GM12878 (cell line): ENCODE data around the gene SEPHS2. TPM values are rescaled to one million over a fixed set of nuclear protein-coding genes. Genes with fewer than 3 reads are reported as not detected.

ENCODE experiments used
- ATAC-seq: fragments of 200-7000 bp; cut with Tn5 transposase; 3 replicates; pipeline ENCODE4 v1.9.1; 2020; ENCODE audit warnings: mild to moderate bottlenecking, moderate library complexity
- BruUV-seq: library from RNA; stranded (reverse); fragments of 400-500 nt; replicated peaks from 2 replicates; lab custom pipeline; 2021; lab: Mats Ljungman, UMichigan
- CTCF ChIA-PET: fragments of 300-600 bp; sonication (Branson Sonifier 250); formaldehyde crosslinking; extraction: SDS; loops from one replicate; lab custom pipeline; 2021; ENCODE audit warnings: inconsistent platforms; lab: Yijun Ruan, JAX
- POLR2A ChIA-PET: fragments of 350-600 bp; formaldehyde crosslinking; extraction: SDS; loops from one replicate; lab custom pipeline; 2021; ENCODE audit warnings: inconsistent platforms; lab: Charles Lee
- RAD21 ChIA-PET: fragments of 300-600 bp; sonication (Branson Sonifier 250); formaldehyde crosslinking; loops from one replicate; lab custom pipeline; 2023; ENCODE audit warnings: antibody characterized with exemption; ENCODE audit not compliant: unreplicated experiment; lab: Charles Lee
- SMC1A ChIA-PET: fragments of 300-600 bp; sonication (Branson Sonifier 250); formaldehyde crosslinking; loops from one replicate; lab custom pipeline; 2023; ENCODE audit not compliant: unreplicated experiment, uncharacterized antibody; lab: Charles Lee
- DNase-seq: peaks from one replicate; pipeline ENCODE4 v3.0.0-alpha.2; 2011; ENCODE audit warnings: low read depth, low spot score
- FAIRE-seq: peaks from 3 replicates; lab custom pipeline; 2011; peaks lifted over from hg19 to GRCh38; lab: Jason Lieb, UNC
- H2AFZ ChIP-seq: 2 replicates; pipeline ENCODE4 v1.6.0; 2011; ENCODE audit warnings: low read depth, low read length, control low read depth; ENCODE audit not compliant: control insufficient read depth
- H3K27ac ChIP-seq: 2 replicates; pipeline ENCODE4 v1.5.1; 2011; ENCODE audit warnings: control low read depth; ENCODE audit not compliant: control insufficient read depth, insufficient read depth
- H3K27me3 ChIP-seq, 2 experiments: replicated peaks in 1 of 2; 2 replicates each; pipeline versions ENCODE4 v1.6.0 to v1.6.1; 2011; ENCODE audit warnings: low read length in 1 of 2; ENCODE audit not compliant: control insufficient read depth in 2 of 2, insufficient read depth in 2 of 2
- H3K36me3 ChIP-seq, 2 experiments: 2 replicates each; pipeline ENCODE4 v1.5.1; 2011; ENCODE audit warnings: low read length in 1 of 2; ENCODE audit not compliant: control insufficient read depth in 2 of 2, insufficient read depth in 2 of 2
- H3K4me1 ChIP-seq: 2 replicates; pipeline ENCODE4 v1.6.1; 2011; ENCODE audit warnings: mild to moderate bottlenecking, low read length, moderate library complexity, mixed read lengths; ENCODE audit not compliant: control insufficient read depth, insufficient read depth
- H3K4me2 ChIP-seq: 2 replicates; pipeline ENCODE4 v1.6.0; 2011; ENCODE audit warnings: control low read depth; ENCODE audit not compliant: control insufficient read depth, insufficient read depth
- H3K4me3 ChIP-seq: fragments of 200-600 bp; sonication (generic); 2 replicates; pipeline ENCODE4 v1.5.1; 2016
- H3K79me2 ChIP-seq: 2 replicates; pipeline ENCODE4 v1.6.0; 2011; ENCODE audit warnings: low read length; ENCODE audit not compliant: control insufficient read depth, insufficient read depth
- H3K9ac ChIP-seq: 2 replicates; pipeline ENCODE4 v1.8.0; 2011; ENCODE audit warnings: low read length, control low read depth, mixed read lengths; ENCODE audit not compliant: control insufficient read depth, insufficient read depth
- H3K9me3 ChIP-seq: replicated peaks from 3 replicates; pipeline ENCODE4 v1.5.1; 2011; ENCODE audit warnings: mild to moderate bottlenecking, low read length; ENCODE audit not compliant: control insufficient read depth, insufficient read depth
- H4K20me1 ChIP-seq: 2 replicates; pipeline ENCODE4 v1.6.0; 2011; ENCODE audit not compliant: control insufficient read depth, insufficient read depth
- CREM ChIP-seq: IDR thresholded peaks from 2 replicates; pipeline ENCODE4 v1.6.1; 2014; ENCODE audit warnings: antibody characterized with exemption, low read depth
- ESRRA ChIP-seq: IDR thresholded peaks from 2 replicates; pipeline ENCODE4 v1.6.1; 2012; ENCODE audit warnings: mild to moderate bottlenecking, low read length, improper control_type of control experiment
- HDGF ChIP-seq: fragments of 450-650 bp; IDR thresholded peaks from 2 replicates; pipeline ENCODE4 v1.6.1; 2016; ENCODE audit warnings: antibody characterized with exemption
- MTA3 ChIP-seq: IDR thresholded peaks from 2 replicates; pipeline ENCODE4 v1.6.1; 2012; ENCODE audit warnings: low read length, inconsistent platforms, borderline replicate concordance
- MYB ChIP-seq: fragments of 150-350 bp; IDR thresholded peaks from 2 replicates; pipeline ENCODE4 v1.6.1; 2014; ENCODE audit warnings: mild to moderate bottlenecking, low read depth, low read length, borderline replicate concordance
- MYC ChIP-seq: IDR thresholded peaks from 2 replicates; pipeline ENCODE4 v1.6.1; 2011; ENCODE audit warnings: mild to moderate bottlenecking, low read length, moderate library complexity, inconsistent platforms; ENCODE audit not compliant: insufficient read depth, insufficient replicate concordance, insufficient read length, severe bottlenecking
- RFX5 ChIP-seq: IDR thresholded peaks from 2 replicates; pipeline ENCODE4 v1.6.1; 2011; ENCODE audit warnings: low read depth, low read length, improper control_type of control experiment
- WGBS: methylation state at CpG from one replicate; pipeline ENCODE4 v1.1.6; 2016; ENCODE audit warnings: low lambda C conversion rate; ENCODE audit not compliant: insufficient replicate concordance, insufficient coverage; ENCODE audit errors: missing lambda C conversion rate; 5-methylcytosine and 5-hydroxymethylcytosine counted together
- in situ Hi-C: fragments of 300-500 bp; cut with MboI; formaldehyde crosslinking; loops from 9 replicates; pipeline ENCODE4 v1.14.3; 2018; ENCODE audit warnings: mixed read lengths
- intact Hi-C: fragments of 100-400 bp; cut with micrococcal nuclease; formaldehyde crosslinking; loops from one replicate; pipeline ENCODE4 v1.14.2; 2022; ENCODE audit not compliant: unreplicated experiment
- polyA plus RNA-seq, 11 experiments: library from polyadenylated mRNA; depleted of rRNA in 4 of 11; unstranded in 6 of 11; stranded (reverse) in 5 of 11; fragments of >200 nt; fragmentation: Nextera tagmentation in 4 of 11; fragmentation: Illumina TruSeq in 1 of 11; extraction: Ambion mirVana in 4 of 11; extraction: Trizol in 1 of 11; gene quantifications; 1 replicate in 1 of 11; 2 replicates in 10 of 11; pipeline versions ENCODE4 v1.2.1 to v1.2.3, GENCODE V29; 2011 to 2016; ENCODE audit warnings: inconsistent platforms in 2 of 11, missing spikeins in 2 of 11, low read depth in 1 of 11
- total RNA-seq, 4 experiments: library from RNA; depleted of rRNA in 3 of 4; stranded (reverse); fragments of >200 nt in 3 of 4; fragmentation: Illumina TruSeq in 1 of 4; extraction: Trizol in 1 of 4; gene quantifications; 2 replicates each; pipeline versions ENCODE4 v1.2.1 to v1.2.3, GENCODE V29; 2013 to 2021
- TF ChIP-seq, protein P1 (sequence below): fragments of 450-650 bp; IDR thresholded peaks from 2 replicates; pipeline ENCODE4 v1.6.1; 2017; ENCODE audit warnings: mild to moderate bottlenecking, moderate library complexity
- TF ChIP-seq, protein P2 (sequence below): fragments of 450-650 bp; IDR thresholded peaks from 2 replicates; pipeline ENCODE4 v1.6.1; 2016; ENCODE audit warnings: mild to moderate bottlenecking
- TF ChIP-seq, protein P3 (sequence below): fragments of 450-650 bp; IDR thresholded peaks from 2 replicates; pipeline ENCODE4 v1.6.1; 2017; ENCODE audit warnings: mild to moderate bottlenecking, moderate library complexity
- TF ChIP-seq, protein P4 (sequence below): fragments of 450-650 bp; IDR thresholded peaks from 2 replicates; pipeline ENCODE4 v1.6.1; 2017; ENCODE audit warnings: mild to moderate bottlenecking, low read depth, inconsistent platforms; ENCODE audit not compliant: poor library complexity, severe bottlenecking

Gene SEPHS2
- total and polyA plus RNA-seq, 10 of the 15 experiments (the other 5 are each of a cell fraction or from before 2014, with no cell fraction given), result 21.6 to 99.8 (median 72.9) TPM

DNA sequence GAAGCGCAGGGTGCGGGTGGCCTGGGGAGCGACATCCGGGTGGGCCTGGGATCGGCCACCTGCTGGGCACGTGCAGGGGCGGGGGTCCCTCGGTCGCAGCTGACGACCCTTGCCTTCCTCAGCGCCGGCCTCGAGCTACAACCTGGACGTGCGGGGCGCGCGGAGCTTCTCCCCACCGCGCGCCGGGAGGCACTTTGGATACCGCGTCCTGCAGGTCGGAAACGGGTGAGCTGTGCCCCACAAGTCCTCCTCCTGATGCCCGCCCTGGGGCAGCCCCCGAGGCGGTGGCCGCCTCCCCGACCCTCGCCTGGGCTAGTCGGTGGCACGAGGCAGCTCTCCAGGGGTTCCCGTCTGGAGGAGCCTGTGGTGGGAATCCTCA lies 28.4 kb upstream of the SEPHS2 start:
- H3K9ac ChIP-seq, result peak overlapping the region; percentile 93
- RAD21 ChIA-PET, result interaction anchor here (1.0 to 11.0 kb wide), 10 partner anchors 15 to 220 kb away, joined by 3 to 307 read pairs (median 6); partner anchors contain the start of genes DCTPP1, ZNF747 and ZNF764
- ATAC-seq, result no peak
- CTCF ChIA-PET, result interaction anchor here (0.7 to 7.5 kb wide), 8 partner anchors 9 to 125 kb away, joined by 3 to 125 read pairs (median 9); partner anchors contain the start of genes DCTPP1 and ZNF747
- H3K36me3 ChIP-seq, result peaks cover 4% of the 10 kb centered on the region in 2 experiments; a peak in 2 of 4 replicates
- SMC1A ChIA-PET, result interaction anchor here (1.0 to 11.2 kb wide), 7 partner anchors 21 to 124 kb away, joined by 5 to 431 read pairs (median 12); partner anchors contain the start of genes DCTPP1, SEPHS2, ZNF747 and ZNF764
- peaks cover 27% of the 10 kb centered on the region for H3K79me2 ChIP-seq
- peaks cover 40% of the 10 kb centered on the region for H3K4me1 ChIP-seq
- no peaks in the 10 kb centered on the region for H3K9me3 ChIP-seq
- peak overlapping the region; percentile 96 for H3K4me3 ChIP-seq
- BruUV-seq, result no TSS peak
- intact Hi-C loops (no loop called here), in situ Hi-C loops (loop anchor here (25.0 kb wide), 1 partner anchor 1413 kb away; no protein-coding TSS in a partner anchor)
- peak overlapping the region; percentile 90 for H3K27ac ChIP-seq
- no peaks in the 10 kb centered on the region for H4K20me1 ChIP-seq
- H3K4me2 ChIP-seq, result peak overlapping the region; percentile 95
- no peak for DNase-seq
- 19% methylated on average over 27 of the region's 35 CpGs for WGBS
- no peaks in the 10 kb centered on the region for H3K27me3 ChIP-seq
- no peak for FAIRE-seq
- H2AFZ ChIP-seq, result no peak overlapping the region
- POLR2A ChIA-PET, result interaction anchor here (0.6 to 11.0 kb wide), 12 partner anchors 10 to 225 kb away, joined by 3 to 367 read pairs (median 5); partner anchors contain the start of gene SRCAP
- TF ChIP-seq CREM (no peak), MYC (no peak), ESRRA (no peak), MTA3 (0 out of 2 replicates have a peak, but pooled peaks have one; percentile 9), RFX5 (no peak), MYB (no peak), HDGF (no peak)
- TF ChIP-seq, protein P1, sequence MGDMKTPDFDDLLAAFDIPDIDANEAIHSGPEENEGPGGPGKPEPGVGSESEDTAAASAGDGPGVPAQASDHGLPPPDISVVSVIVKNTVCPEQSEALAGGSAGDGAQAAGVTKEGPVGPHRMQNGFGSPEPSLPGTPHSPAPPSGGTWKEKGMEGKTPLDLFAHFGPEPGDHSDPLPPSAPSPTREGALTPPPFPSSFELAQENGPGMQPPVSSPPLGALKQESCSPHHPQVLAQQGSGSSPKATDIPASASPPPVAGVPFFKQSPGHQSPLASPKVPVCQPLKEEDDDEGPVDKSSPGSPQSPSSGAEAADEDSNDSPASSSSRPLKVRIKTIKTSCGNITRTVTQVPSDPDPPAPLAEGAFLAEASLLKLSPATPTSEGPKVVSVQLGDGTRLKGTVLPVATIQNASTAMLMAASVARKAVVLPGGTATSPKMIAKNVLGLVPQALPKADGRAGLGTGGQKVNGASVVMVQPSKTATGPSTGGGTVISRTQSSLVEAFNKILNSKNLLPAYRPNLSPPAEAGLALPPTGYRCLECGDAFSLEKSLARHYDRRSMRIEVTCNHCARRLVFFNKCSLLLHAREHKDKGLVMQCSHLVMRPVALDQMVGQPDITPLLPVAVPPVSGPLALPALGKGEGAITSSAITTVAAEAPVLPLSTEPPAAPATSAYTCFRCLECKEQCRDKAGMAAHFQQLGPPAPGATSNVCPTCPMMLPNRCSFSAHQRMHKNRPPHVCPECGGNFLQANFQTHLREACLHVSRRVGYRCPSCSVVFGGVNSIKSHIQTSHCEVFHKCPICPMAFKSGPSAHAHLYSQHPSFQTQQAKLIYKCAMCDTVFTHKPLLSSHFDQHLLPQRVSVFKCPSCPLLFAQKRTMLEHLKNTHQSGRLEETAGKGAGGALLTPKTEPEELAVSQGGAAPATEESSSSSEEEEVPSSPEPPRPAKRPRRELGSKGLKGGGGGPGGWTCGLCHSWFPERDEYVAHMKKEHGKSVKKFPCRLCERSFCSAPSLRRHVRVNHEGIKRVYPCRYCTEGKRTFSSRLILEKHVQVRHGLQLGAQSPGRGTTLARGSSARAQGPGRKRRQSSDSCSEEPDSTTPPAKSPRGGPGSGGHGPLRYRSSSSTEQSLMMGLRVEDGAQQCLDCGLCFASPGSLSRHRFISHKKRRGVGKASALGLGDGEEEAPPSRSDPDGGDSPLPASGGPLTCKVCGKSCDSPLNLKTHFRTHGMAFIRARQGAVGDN, result peak; percentile 20; the same call in 1 of the 2 replicates
- TF ChIP-seq, protein P2, sequence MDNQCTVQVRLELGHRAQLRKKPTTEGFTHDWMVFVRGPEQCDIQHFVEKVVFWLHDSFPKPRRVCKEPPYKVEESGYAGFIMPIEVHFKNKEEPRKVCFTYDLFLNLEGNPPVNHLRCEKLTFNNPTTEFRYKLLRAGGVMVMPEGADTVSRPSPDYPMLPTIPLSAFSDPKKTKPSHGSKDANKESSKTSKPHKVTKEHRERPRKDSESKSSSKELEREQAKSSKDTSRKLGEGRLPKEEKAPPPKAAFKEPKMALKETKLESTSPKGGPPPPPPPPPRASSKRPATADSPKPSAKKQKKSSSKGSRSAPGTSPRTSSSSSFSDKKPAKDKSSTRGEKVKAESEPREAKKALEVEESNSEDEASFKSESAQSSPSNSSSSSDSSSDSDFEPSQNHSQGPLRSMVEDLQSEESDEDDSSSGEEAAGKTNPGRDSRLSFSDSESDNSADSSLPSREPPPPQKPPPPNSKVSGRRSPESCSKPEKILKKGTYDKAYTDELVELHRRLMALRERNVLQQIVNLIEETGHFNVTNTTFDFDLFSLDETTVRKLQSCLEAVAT, result peak; percentile 87
- TF ChIP-seq, protein P3, sequence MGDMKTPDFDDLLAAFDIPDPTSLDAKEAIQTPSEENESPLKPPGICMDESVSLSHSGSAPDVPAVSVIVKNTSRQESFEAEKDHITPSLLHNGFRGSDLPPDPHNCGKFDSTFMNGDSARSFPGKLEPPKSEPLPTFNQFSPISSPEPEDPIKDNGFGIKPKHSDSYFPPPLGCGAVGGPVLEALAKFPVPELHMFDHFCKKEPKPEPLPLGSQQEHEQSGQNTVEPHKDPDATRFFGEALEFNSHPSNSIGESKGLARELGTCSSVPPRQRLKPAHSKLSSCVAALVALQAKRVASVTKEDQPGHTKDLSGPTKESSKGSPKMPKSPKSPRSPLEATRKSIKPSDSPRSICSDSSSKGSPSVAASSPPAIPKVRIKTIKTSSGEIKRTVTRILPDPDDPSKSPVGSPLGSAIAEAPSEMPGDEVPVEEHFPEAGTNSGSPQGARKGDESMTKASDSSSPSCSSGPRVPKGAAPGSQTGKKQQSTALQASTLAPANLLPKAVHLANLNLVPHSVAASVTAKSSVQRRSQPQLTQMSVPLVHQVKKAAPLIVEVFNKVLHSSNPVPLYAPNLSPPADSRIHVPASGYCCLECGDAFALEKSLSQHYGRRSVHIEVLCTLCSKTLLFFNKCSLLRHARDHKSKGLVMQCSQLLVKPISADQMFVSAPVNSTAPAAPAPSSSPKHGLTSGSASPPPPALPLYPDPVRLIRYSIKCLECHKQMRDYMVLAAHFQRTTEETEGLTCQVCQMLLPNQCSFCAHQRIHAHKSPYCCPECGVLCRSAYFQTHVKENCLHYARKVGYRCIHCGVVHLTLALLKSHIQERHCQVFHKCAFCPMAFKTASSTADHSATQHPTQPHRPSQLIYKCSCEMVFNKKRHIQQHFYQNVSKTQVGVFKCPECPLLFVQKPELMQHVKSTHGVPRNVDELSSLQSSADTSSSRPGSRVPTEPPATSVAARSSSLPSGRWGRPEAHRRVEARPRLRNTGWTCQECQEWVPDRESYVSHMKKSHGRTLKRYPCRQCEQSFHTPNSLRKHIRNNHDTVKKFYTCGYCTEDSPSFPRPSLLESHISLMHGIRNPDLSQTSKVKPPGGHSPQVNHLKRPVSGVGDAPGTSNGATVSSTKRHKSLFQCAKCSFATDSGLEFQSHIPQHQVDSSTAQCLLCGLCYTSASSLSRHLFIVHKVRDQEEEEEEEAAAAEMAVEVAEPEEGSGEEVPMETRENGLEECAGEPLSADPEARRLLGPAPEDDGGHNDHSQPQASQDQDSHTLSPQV, result peak; percentile 39; the same call in 1 of the 2 replicates
- TF ChIP-seq, protein P4, sequence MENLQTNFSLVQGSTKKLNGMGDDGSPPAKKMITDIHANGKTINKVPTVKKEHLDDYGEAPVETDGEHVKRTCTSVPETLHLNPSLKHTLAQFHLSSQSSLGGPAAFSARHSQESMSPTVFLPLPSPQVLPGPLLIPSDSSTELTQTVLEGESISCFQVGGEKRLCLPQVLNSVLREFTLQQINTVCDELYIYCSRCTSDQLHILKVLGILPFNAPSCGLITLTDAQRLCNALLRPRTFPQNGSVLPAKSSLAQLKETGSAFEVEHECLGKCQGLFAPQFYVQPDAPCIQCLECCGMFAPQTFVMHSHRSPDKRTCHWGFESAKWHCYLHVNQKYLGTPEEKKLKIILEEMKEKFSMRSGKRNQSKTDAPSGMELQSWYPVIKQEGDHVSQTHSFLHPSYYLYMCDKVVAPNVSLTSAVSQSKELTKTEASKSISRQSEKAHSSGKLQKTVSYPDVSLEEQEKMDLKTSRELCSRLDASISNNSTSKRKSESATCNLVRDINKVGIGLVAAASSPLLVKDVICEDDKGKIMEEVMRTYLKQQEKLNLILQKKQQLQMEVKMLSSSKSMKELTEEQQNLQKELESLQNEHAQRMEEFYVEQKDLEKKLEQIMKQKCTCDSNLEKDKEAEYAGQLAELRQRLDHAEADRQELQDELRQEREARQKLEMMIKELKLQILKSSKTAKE, result no peak
